ENCODE data around the gene FHIT.

The FHIT gene

DNA sequence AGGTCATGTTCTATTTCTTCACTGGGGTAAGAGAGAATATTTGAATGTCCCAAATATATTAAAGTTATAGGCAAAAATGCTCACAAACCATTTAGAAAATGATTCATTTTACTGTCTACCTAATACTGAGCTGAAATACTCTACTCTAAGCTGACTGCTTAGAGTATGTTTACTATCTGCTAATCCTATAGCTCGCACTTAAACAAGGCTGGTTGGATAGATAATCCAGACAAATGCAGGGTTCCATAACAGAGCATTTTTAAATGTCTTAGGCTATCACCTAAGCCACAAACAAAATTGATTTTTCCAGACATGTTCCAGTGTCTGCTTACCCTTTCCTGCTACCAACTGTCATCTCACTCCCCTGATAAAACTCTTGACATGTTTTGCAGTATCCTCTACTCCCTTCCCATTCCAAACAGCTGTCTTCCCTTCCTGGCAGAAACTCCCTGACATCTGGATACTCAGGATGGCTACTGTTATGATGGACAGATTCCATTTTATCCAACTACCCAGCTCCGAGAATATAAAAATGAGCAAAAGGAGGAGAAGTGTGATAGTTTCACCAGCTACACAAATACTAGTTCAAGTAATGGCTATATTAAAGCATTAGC is 1034.7 kb downstream of the FHIT start:
- no peak for DNase-seq (ENCODE audit: low read depth)

DNA sequence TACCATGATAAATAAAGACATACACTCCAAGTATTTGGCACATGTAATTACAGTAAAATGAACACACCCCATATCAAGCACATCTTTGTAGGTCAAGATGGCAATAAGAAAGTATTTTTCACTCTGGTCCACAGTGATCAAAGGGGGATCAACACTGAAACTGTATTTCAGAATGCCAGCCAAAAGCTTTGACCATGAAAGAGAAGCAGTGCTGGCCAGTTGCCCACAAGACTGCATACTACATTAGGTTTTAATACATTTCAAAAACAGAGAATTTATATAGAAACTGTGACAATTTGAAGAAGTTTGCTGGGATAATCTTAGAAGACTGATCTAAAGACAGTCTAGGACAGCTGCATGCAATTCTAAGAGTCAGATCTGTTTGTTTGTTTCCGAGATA is 1035.3 kb downstream of the FHIT start:
- DNase-seq (ENCODE audit: low read depth) = no peak

DNA sequence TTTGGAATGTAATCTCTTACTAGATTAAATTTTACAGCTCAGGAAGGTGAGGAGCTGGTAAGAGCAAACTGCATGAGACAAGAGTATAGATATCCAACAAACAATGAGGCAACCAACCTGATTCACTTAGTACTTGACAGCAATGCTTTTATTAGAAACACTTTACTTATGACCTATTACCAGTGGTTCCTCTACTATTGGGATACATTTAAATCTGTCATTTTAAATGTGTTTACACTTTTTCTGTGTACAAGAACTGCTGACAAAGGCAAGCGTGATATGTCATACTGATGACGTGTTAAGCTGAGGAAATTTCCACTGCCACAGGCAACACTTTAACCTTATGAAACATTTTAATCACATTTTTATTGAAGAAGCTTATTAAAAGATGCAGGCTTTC is 1043.3 kb downstream of the FHIT start:
- no peak for DNase-seq (ENCODE audit: low read depth)

- no peak for DNase-seq (ENCODE audit: low read depth)
Observed at GRCh38 chr3:60206206-60206605, 1045.0 kb downstream of the FHIT start.

GRCh38 chr3:60202052-60202726 is 1049.1 kb downstream of the FHIT start:
- DNase-seq (ENCODE audit: low read depth) = no peak

DNA sequence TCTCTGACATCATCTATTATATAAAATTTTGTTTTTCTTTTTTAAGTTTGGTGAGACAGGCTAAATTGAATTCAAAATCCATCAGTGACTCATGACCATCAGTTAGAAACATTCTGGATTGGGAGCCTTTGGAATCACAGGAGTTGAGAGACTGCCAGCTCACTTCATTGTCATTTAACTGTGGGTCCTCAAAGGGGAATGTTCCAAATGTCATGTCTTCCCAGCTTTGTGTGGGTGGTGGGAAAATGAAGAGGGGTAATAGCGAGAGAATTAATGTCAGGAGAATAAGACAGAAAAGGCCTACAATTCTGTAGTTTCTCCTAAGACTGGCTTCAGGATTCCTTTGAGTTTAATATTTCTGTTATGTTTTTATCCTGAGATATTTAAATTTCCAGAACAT is 1051.9 kb downstream of the FHIT start:
- no peak for DNase-seq (ENCODE audit: low read depth)

DNA sequence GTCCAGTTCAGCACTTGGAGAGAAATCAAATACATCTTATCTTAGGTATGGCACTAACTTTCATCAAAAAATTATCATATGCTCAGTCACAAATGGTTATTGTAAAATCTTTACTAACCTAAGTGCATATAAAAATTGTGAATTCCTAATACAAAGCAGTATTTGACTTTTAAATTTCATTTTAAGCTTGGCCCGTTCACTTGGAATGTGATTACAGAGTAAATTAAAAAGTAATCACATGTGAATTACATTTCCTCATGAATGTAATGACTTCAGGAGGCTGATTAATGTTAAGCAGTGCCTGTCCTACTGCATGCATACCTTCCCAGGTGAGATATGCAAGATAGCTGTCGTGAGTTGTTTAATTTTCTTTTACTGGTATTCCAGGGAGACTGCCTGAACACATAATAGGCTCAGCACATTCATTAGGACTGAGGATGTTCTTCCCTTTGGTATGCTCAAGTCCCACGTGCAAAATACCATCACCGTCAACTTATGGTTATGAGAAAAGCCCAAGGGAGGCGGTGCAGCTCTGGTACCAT is 1053.0 kb downstream of the FHIT start:
- DNase-seq (ENCODE audit: low read depth) = no peak

DNA sequence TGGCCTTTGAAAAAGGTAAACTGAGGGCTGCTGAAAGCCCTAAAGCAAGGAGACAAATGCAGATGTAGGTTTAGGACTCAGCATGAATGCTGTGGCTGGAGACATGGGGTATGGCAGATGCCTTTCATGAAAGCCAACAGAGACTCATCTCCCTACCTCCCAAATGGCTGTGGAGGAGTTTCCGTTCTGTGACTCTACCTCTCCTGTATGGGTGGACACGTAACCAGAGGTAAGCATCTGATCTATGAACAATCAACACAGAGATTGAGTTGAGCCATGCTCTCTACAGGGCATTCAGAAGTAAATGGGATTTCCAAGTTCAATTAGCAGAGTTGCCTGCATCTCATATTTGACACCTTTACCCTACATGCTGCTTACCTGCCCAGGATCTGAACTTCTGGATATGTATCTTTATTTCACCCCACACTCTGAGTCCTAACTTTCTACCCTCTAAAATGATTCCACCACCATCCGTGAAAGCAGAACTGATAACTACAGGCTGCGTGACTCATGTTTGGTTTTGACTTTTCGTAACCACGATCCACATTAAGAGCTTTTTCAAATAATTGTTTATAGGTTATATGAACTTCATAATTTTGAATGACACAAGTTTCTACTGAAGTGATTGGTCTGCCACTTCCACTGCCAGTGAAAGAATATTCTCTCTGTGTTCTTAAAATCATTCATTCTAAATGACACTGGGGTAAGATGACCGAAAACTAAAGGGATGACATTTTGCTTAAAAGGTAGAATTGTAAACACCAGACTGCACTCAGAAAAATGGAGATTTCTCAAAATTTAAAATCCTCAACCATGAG is 1058.7 kb downstream of the FHIT start:
- no peak for DNase-seq (ENCODE audit: low read depth)

GRCh38 chr3:60190073-60190472 is 1061.2 kb downstream of the FHIT start:
- DNase-seq (ENCODE audit: low read depth) = no peak

GRCh38 chr3:60189304-60189703 is 1061.9 kb downstream of the FHIT start:
- DNase-seq (ENCODE audit: low read depth) = no peak

DNA sequence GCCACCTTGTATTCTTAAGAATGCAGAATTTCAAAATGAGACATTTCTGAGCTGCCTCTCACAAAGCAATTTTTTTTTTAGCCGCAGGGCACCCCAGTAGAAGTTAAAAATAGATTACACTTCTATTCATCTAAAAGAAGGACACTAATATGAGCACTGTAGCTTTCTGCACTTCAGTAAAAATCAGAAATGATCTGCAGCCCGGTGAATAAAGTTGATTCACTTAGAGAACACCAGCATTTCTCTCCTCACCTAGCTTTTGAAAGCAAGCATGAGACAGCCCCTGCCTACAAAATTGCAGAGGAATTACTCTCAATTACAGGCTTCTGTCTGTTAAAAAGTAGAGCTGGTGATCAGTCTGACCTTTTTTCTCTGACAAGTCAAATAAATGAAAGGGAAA is 1062.4 kb downstream of the FHIT start:
- no peak for DNase-seq (ENCODE audit: low read depth)

- DNase-seq (ENCODE audit: low read depth) = no peak
Observed at GRCh38 chr3:60187343-60187742, 1063.9 kb downstream of the FHIT start.

- DNase-seq (ENCODE audit: low read depth) = no peak
Observed at GRCh38 chr3:60186359-60186758, 1064.9 kb downstream of the FHIT start.

DNA sequence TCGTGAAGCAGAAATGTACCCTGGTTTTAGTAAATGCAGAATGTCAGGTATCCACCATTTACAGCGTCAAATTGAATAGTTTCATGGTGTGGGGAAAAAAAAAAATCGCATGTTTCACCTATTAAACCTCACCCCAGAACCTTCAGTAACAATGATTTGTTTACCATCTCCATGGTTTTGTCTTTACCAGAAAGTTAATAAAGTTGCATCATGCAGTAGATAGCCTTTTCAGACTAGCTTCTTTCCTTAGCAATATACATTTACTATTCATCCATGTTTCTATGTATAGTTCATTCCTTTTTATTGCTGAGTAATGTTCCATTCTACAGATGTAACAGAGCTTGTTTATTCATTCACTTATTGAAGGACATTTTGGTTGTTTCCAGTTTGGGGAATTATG is 1066.1 kb downstream of the FHIT start:
- no peak for DNase-seq (ENCODE audit: low read depth)

DNA sequence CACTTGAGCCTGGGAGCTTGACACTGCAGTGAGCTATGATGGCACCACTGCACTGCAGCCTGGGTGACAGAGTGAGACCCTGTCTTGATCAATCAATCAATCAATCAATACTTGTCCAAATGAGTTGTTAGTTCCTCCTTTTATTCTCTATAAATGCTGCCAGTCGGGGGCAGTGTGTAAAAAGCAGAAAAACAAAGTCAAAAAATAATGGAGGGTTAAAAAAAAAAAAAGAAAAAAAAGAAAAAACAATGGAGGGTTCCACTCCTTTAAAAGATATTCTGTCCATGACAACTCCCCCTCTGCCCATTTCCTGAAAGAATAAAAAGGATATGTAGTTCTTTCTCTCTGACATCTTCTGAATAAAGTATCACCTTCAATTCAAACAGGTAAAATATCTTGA is 1068.6 kb downstream of the FHIT start:
- no peak for DNase-seq (ENCODE audit: low read depth)

GRCh38 chr3:60178931-60179653 is 1072.2 kb downstream of the FHIT start:
- DNase-seq (ENCODE audit: low read depth) = no peak

GRCh38 chr3:60177726-60178125 is 1073.5 kb downstream of the FHIT start:
- DNase-seq (ENCODE audit: low read depth) = no peak

- DNase-seq (ENCODE audit: low read depth) = no peak
Observed at GRCh38 chr3:60176614-60177013, 1074.6 kb downstream of the FHIT start.

DNA sequence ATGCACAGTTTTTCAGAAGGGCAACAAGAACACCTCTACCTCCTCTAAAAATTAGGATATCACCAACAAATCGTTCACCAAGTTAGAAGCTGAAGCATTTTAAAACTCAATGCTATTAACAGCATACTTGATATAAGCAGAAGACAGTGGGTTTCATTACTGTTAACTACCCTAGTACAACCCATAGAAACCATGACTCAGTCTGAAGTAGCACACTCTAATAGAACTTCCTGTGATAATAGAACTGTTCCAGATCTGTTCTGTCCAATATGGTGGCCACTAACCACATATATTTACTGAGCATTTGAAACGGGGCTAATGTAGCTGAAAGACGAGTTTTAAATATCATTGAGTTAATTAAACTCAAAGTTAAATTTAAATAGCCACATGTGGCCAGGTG is 1075.6 kb downstream of the FHIT start:
- no peak for DNase-seq (ENCODE audit: low read depth)

DNA sequence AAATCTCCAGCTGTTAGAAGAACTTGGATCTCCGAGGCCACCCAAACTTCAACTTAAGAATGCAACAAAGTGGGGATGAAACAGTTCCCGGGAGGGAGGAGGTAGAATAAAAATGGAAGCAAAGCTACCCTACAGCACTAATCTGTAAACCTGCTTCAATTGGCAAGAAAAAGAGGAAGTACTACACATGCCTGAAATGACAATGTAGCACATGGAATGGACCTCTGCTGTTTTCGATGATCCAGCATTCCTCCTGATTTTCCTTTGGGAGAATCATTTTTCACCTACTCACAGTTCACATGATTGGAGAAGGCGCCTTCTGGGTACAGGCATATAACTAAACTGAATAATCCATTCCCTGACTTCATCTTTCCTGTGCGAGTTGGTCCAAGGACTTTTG is 1081.5 kb downstream of the FHIT start:
- no peak for DNase-seq (ENCODE audit: low read depth)

- no peak for DNase-seq (ENCODE audit: low read depth)
Observed at GRCh38 chr3:60167186-60167585, 1084.1 kb downstream of the FHIT start.

All from amniotic epithelial cell (primary cell).